Stimulated activated effector memory CD8-positive, alpha-beta T cell treated with anti-CD3 and anti-CD28 coated beads, Interleukin-12 subunit alpha, Interleukin-12 subunit beta, amount 100 ng/mL, for 72 hours (primary cell): ENCODE data around the gene APOBEC3G.

ENCODE experiments used
- ATAC-seq: fragments of 150-1000 bp; cut with Tn5 transposase; 2 replicates; pipeline ENCODE4 v1.10.0; 2021
- DNase-seq, 2 donors: peaks; one replicate each; pipeline ENCODE4 v3.0.0; 2021 to 2022; ENCODE audit warnings: low spot score in 2 of 2
- H3K27ac Mint-ChIP-seq: one replicate; pipeline ENCODE4 v1.8.0; 2022; ENCODE audit warnings: mild to moderate bottlenecking, mixed read lengths
- H3K36me3 Mint-ChIP-seq: one replicate; pipeline ENCODE4 v1.8.0; 2022; ENCODE audit warnings: mild to moderate bottlenecking, mixed read lengths
- H3K4me1 Mint-ChIP-seq: one replicate; pipeline ENCODE4 v1.8.0; 2022; ENCODE audit warnings: mixed read lengths
- H3K4me3 Mint-ChIP-seq: one replicate; pipeline ENCODE4 v1.8.0; 2022; ENCODE audit warnings: mild to moderate bottlenecking, mixed read lengths
- H3K9me3 Mint-ChIP-seq: one replicate; pipeline ENCODE4 v1.8.0; 2022; ENCODE audit warnings: mixed read lengths

The APOBEC3G gene

DNA sequence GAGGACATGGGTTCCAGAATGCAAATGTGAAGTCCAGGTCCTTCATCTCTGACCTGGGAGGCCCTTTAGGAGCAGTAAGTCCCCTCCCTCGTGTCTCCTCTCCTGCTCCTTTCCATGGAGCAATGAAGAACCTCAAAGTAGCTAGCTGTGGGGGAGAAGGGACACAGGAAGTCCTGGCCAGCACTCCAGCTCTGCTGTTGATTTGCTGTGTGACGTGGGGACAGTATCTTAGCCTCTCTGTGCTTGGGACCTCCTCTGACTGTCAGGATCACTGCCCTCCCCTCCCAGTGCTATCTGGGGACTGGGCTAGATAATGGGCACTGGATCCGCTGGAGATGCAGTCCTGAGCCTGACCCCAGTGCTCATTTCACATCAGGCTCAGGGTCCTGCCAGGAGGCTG, 18.9 kb downstream of the APOBEC3G start:
- peaks cover 39% of the 10 kb centered on the region for H3K36me3 Mint-ChIP-seq
- ATAC-seq (no peak), DNase-seq (no peak)
- H3K4me3 Mint-ChIP-seq = peak overlapping the region; percentile 87
- H3K4me1 Mint-ChIP-seq = peaks cover 89% of the 10 kb centered on the region
- H3K9me3 Mint-ChIP-seq = no peaks in the 10 kb centered on the region
- H3K27ac Mint-ChIP-seq = peak overlapping the region; percentile 98

DNA sequence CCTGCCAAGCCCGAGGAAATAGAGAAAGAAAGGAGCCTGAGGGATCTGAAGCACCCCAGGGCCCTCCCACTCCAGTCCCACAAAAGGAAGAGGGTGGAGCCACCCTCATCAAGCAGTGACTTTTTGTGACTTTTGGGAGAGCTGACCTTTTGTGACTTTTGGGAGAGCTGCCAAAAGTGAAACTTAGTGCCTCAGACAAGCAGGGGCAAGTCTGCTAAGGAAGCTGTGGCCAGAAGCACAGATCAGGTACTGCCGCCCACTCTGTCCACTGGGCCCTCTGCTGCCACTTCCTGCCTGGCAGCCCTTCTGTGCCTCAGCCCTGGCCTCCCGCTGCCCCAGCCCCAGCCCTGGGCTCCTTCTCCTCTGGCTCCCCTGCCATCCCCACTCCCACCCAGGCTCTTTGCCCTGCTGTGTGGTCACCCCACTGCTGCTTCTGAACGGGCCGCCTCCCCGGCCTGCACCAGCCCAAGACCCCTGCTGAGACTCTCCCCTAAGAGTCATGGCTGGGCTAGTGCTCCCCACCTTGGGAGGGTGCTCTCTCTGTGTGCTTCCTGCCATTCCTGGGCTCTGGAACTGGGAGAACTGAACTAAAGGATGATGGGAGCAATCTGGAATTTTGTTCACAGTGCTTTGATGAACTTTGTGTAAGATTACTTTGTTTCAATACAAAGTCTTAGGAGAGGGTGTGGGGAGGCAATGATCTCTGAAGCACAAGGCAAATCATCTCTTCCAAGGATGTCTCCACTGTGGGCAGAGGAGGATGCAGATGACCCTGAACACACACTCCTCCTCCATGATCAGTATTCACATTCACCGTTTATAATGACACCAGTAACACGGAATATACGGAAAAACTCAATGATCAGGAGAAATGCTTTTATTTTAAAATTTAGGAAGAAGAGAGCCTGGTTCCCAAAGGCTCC, 20.3 kb downstream of the APOBEC3G start, which contains the start of gene APOBEC3H:
APOBEC3H (plus strand) TSS at position 147 of the 923 bp plus-strand sequence. CDS start 3,035 bp downstream, outside the sequence.
- Mint-ChIP-seq H3K27ac (peak within 1 kb of the TSS; percentile 98), H3K4me1 (peaks cover 79% of the 10 kb centered on the region), H3K9me3 (no peaks in the 10 kb centered on the region), H3K36me3 (peaks cover 27% of the 10 kb centered on the region), H3K4me3 (peak within 1 kb of the TSS; percentile 87)
- DNase-seq = peak in 1 of 2 donors; percentile 80
- ATAC-seq = peak; percentile 8

DNA sequence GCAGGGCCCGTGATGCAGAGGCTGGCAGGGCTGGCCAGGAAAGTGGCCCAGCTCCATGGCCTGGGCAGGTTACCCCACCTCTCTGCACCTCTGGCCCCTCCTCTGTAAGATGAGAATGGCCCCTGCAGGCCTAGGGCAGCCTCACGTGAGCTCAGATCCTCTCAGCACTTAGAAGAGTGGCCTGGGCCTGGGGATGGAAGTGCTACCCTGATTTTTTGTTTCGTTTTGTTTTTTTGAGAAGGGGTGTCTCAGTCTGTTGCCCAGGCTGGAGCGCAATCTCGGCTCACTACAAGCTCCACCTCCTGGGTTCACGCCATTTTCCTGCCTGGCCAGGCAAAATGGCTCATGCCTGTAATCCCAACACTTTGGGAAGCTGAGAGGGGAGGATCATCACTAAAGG, 21.0 kb downstream of the APOBEC3G start:
- peak overlapping the region; percentile 98 for H3K27ac Mint-ChIP-seq
- no peak for ATAC-seq

DNA sequence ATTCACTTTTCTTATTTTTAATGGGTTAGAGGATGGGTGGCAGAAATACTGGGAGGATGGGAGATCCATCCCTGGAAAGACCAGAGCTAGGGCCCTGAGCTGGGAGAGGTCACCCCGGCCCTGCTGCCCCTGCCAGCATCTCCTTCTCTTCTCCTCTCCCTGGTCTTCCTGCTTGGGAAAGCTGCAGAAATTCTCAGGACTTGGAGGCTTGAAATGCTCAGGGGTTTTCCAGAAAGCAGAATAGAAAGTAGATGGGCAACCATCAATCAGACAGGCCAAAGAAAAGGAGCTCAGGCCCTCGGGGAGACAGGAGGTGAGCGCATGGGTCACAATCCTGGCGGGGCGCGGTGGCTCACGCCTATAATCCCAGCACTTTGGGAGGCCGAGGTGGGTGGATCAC, 21.5 kb downstream of the APOBEC3G start:
- Mint-ChIP-seq H3K9me3 (no peaks in the 10 kb centered on the region), H3K4me3 (peak overlapping the region; percentile 87), H3K4me1 (peaks cover 74% of the 10 kb centered on the region), H3K36me3 (peaks cover 26% of the 10 kb centered on the region), H3K27ac (peak overlapping the region; percentile 98)
- DNase-seq = no peak
- no peak for ATAC-seq

More for the DNA sequence above, 21.0 kb downstream of the APOBEC3G start:
- peaks cover 24% of the 10 kb centered on the region for H3K36me3 Mint-ChIP-seq
- peak overlapping the region; percentile 87 for H3K4me3 Mint-ChIP-seq
- no peak for DNase-seq
- H3K4me1 Mint-ChIP-seq = peaks cover 73% of the 10 kb centered on the region
- no peaks in the 10 kb centered on the region for H3K9me3 Mint-ChIP-seq

DNA sequence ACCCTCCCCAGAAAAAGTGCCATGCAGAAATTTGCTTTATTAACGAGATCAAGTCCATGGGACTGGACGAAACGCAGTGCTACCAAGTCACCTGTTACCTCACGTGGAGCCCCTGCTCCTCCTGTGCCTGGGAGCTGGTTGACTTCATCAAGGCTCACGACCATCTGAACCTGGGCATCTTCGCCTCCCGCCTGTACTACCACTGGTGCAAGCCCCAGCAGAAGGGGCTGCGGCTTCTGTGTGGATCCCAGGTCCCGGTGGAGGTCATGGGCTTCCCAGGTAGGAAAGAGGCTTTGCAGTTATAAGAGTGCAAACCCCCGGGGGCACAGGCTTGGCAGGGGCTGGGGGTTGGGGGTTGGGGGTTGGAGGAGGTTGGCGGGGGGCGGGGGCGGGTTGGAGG, 24.2 kb downstream of the APOBEC3G start:
- Mint-ChIP-seq H3K9me3 (no peaks in the 10 kb centered on the region), H3K27ac (peak overlapping the region; percentile 98), H3K4me3 (peak overlapping the region; percentile 87), H3K4me1 (peaks cover 53% of the 10 kb centered on the region), H3K36me3 (peaks cover 19% of the 10 kb centered on the region)
- ATAC-seq (no peak), DNase-seq (no peak)

DNA sequence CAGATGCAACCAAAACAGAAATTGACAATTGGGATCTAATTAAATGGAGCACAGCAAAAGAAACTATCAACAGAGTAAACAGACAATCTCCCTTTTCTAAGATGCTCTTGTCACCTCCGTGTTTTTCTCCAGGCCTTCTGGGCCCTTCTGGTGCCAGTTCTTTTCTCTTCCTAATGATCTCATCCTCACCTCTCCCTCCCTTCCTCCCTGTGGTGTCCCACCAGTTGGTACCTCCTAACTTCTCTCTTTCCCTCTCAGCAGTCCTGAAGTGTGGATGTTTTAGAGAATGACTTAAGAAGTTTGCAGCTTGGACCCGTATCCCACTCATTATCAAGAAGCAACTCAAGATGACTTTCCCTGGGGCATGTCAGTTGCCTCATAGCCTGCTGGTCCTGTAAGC, 26.4 kb downstream of the APOBEC3G start:
- no peak overlapping the region for H3K27ac Mint-ChIP-seq
- DNase-seq (no peak), ATAC-seq (no peak)
- H3K9me3 Mint-ChIP-seq = no peaks in the 10 kb centered on the region
- peaks cover 34% of the 10 kb centered on the region for H3K4me1 Mint-ChIP-seq
- peaks cover 19% of the 10 kb centered on the region for H3K36me3 Mint-ChIP-seq
- no peak overlapping the region for H3K4me3 Mint-ChIP-seq

DNA sequence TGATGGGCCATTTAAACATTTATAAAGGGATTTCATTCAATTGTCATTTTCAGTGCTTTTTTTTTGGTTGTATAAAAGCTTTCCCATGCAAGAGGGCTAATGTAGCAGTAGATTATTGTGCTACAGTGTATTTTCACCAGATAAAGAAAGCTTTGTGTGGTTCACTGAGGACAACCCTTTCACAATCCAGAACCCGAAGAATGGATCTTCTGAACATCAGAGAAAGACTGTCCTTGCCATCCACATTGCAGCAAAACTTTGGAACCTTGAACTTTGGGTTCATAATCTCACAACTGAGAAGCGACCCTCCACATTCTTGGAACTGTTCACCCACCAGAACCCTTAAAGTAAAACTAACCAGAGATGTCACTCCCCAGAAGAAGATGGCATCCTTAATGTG, 29.3 kb downstream of the APOBEC3G start:
- no peak overlapping the region for H3K4me3 Mint-ChIP-seq

DNA sequence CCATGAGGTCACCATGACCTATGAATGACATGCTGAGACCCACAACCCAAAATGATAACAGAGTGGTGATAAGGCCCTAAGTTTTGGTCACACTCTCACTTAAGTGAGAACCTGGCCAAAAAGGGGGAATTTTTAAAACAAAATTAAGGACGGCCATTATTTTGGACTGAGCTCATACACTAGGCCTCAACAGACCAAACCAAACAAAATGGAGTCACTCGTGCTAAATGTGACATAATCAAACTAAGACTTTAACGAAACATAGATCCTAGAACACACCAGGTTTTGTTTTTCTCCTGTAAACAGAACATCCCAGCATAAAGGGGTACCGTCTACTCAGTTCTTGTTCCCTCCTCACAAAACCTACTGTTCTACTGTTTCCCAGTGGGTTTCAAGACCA, 31.4 kb downstream of the APOBEC3G start:
- Mint-ChIP-seq H3K4me3 (no peak overlapping the region), H3K4me1 (peaks cover 15% of the 10 kb centered on the region), H3K9me3 (no peaks in the 10 kb centered on the region), H3K27ac (no peak overlapping the region), H3K36me3 (no peaks in the 10 kb centered on the region)
- no peak for DNase-seq
- no peak for ATAC-seq

More for the DNA sequence above, 29.3 kb downstream of the APOBEC3G start:
- DNase-seq = no peak
- peaks cover 14% of the 10 kb centered on the region for H3K4me1 Mint-ChIP-seq
- H3K36me3 Mint-ChIP-seq = peaks cover 6% of the 10 kb centered on the region
- H3K27ac Mint-ChIP-seq = no peak overlapping the region
- no peaks in the 10 kb centered on the region for H3K9me3 Mint-ChIP-seq
- no peak for ATAC-seq

DNA sequence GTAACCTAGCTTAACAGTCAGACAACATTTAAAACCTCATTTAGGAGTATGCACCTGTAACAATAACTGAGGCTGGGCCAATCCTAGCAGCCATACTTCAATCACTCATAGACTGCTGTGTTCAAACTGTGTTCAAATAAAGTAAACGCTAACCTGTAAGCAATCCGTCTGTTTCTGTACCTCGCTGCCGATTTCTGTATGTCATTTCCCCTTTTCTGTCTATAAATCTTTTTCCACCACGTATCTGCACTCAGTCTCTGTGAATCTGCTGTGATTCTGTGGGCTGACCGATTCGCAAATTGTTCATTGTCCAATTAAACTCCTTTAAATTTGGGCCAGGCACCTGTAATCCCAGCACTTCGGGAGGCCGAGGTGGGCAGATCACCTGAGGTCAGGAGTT, 32.3 kb downstream of the APOBEC3G start:
- no peak for ATAC-seq
- peaks cover 21% of the 10 kb centered on the region for H3K4me1 Mint-ChIP-seq

DNA sequence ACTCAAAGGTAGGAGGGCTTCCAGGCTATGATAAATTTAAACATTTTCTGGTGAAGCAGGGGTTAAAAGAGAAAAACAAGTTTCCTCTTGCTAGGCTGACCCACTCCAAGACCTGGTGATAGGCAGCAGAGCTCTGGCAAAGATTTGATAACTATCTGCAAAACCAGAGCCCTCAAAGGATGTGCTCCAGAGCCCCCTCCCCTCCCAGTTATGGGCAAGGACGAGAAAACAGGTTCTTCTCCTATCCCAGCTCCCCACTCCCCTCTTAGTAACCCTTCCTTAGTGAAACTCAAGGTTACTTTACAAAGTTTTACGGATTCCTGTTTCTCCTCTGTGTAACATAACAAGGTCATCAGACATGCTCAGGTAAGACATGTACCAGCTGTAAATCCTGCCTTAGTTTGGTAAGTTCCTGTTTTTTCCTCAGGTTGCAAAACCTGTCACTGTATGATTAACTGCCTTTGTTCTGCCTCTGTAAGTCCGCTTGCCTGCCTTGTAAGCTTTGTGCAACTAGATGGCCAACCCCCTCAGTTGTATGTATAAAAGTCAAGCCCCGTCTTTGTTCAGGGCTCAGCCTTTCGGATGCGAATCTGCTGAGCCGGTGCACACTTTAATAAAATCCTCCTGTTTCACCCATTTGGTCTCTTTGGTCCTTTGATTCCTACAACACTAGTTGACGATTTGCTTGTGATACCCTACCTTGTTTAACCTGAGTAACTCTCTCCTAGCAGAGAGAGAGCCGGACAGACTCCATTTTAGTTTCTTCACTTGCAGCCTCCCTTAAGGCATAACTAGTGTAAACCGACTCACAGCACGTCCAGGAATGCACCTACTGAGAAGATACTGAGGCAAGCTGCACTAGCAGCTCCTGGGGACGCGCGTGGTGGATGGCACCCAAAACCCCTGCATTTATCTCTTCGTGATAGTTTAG, 33.8 kb downstream of the APOBEC3G start:
- no peak for DNase-seq
- no peaks in the 10 kb centered on the region for H3K9me3 Mint-ChIP-seq
- peaks cover 37% of the 10 kb centered on the region for H3K4me1 Mint-ChIP-seq
- H3K36me3 Mint-ChIP-seq = peaks cover 4% of the 10 kb centered on the region
- H3K27ac Mint-ChIP-seq = no peak overlapping the region
- no peak overlapping the region for H3K4me3 Mint-ChIP-seq
- no peak for ATAC-seq

More for the DNA sequence above, 32.3 kb downstream of the APOBEC3G start:
- Mint-ChIP-seq H3K9me3 (no peaks in the 10 kb centered on the region), H3K4me3 (no peak overlapping the region), H3K27ac (no peak overlapping the region), H3K36me3 (no peaks in the 10 kb centered on the region)
- DNase-seq = no peak

DNA sequence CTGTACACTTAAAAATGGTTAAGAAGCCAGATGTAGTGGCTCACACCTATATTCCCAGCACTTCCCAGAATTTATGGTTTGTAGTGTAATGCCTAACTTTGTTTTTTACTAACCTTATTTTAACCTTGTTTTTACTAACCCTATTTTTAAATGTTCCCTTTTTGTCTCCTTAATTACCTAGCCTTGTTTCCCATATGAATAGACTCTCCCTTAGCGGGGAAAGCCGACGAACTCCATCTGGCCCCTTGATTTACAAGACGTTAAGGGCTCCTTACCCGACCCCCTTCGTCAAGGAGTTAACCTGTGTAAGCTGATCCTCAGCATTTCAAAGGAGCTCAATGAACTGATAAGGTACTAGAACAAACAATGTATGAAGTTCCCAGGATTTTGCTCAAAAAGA, 37.0 kb downstream of the APOBEC3G start:
- Mint-ChIP-seq H3K4me3 (peak overlapping the region; percentile 20), H3K27ac (peak overlapping the region; percentile 98)

DNA sequence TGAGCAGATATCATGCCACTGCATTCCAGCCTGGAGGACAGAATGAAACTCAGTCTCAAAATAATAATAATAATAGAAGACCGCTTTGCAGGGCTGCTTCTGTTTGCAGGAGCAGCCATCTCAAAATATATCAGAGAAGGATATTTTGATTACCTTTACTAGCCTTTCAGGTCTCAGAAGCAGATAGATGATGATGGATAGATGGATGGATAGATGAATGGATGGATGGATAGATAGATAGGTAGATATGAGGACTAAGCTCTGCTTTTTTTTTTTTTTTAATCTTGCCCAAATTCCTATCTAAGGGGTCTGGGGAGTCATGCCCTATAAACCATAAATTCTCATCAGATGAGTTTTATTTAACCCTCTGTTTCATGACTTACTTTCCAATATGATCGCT, 38.5 kb downstream of the APOBEC3G start:
- Mint-ChIP-seq H3K27ac (peak overlapping the region; percentile 98), H3K9me3 (no peaks in the 10 kb centered on the region), H3K4me3 (peak overlapping the region; percentile 63), H3K36me3 (peaks cover 24% of the 10 kb centered on the region), H3K4me1 (peaks cover 61% of the 10 kb centered on the region)
- no peak for DNase-seq
- no peak for ATAC-seq

More for the DNA sequence above, 37.0 kb downstream of the APOBEC3G start:
- no peak for ATAC-seq
- H3K9me3 Mint-ChIP-seq = no peaks in the 10 kb centered on the region
- H3K36me3 Mint-ChIP-seq = peaks cover 24% of the 10 kb centered on the region
- DNase-seq = no peak
- peaks cover 62% of the 10 kb centered on the region for H3K4me1 Mint-ChIP-seq

DNA sequence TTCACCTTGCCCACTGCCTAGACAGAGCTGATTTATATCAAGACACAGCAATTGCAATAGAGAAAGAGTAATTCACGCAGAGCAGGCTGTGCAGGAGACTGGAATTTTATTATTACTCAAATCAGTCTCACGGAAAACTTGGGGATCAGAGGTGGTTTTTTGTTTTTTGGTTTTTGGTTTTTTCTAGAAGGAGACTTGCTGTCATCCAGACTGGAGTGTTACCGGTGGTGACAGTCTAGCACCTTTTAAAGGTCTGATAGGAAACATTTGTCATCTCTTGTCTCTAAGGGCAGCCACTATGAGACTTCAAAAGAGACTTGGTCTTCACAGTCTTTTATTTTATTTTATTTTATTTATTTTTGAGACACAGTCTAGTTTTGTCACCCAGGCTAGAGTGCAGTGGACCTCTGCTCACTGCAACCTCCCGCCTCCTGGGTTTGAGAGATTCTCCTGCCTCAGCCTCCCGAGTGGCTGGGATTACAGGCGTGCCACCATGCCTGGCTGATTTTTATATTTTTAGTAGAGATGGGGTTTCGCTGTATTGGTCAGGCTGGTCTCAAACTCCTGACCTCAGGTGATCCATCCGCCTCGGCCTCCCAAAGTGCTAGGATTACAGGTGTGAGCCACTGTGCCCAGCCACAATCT, 39.0 kb downstream of the APOBEC3G start:
- peak overlapping the region; percentile 63 for H3K4me3 Mint-ChIP-seq
- H3K4me1 Mint-ChIP-seq = peaks cover 59% of the 10 kb centered on the region
- DNase-seq = peak in 1 of 2 donors; percentile 70

DNA sequence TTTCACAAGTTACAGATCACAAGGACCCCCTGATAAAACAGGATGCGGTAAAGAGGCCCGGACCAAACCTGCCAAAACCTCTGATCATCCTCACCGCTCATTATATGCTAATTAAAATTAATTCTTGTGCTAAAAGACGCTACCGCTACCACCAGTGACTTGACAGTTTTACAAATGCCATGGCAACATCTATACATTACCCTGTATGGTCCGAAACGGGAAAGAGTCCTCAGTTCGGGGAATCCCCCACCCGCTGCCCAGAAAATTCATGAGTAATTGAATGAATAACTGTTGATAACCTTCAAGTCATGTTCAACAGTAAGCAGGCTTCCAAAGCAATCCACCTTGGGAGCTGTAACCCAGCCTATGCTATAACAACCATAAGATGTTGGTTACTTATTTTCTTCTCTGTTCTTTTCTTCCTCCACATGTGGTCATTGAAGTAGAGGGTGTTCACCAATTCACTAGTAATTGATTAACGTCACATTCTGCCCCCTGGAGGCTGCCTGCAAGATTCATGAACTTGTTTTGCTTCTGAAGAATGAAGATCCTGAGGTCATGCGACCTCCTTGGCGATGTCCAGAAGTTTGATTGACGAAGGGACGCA, 40.6 kb downstream of the APOBEC3G start:
- Mint-ChIP-seq H3K4me1 (peaks cover 64% of the 10 kb centered on the region), H3K36me3 (peaks cover 30% of the 10 kb centered on the region), H3K4me3 (peak overlapping the region; percentile 63), H3K27ac (peak overlapping the region; percentile 98), H3K9me3 (no peaks in the 10 kb centered on the region)
- peak; percentile 86 for ATAC-seq
- DNase-seq = peak; percentile 58 to 90

More for the DNA sequence above, 39.0 kb downstream of the APOBEC3G start:
- no peaks in the 10 kb centered on the region for H3K9me3 Mint-ChIP-seq
- peak overlapping the region; percentile 98 for H3K27ac Mint-ChIP-seq
- ATAC-seq = peak; percentile 57
- H3K36me3 Mint-ChIP-seq = peaks cover 24% of the 10 kb centered on the region
